ENCODE data around the gene ARL6. TPM values are rescaled to one million over a fixed set of nuclear protein-coding genes. Genes with fewer than 3 reads are reported as not detected.

The ARL6 gene
- total RNA-seq, 4 donors from 2014 or later, result 3.4 to 6.9 (median 5.5) TPM

- DNase-seq (ENCODE audit: low spot score) (no peak), ATAC-seq (ENCODE audit: low FRiP score) (no peak)
- no peak for TF ChIP-seq CTCF (IDR thresholded peaks at IDR 0.05)
These were observed 31.4 kb downstream of the ARL6 start for GRCh38 chr3:97795951-97796350.

- ATAC-seq (ENCODE audit: low FRiP score) (no peak), DNase-seq (ENCODE audit: low spot score) (no peak)
- TF ChIP-seq CTCF (IDR thresholded peaks at IDR 0.05), result no peak
These were observed 39.9 kb downstream of the ARL6 start for GRCh38 chr3:97804471-97804870.

GRCh38 chr3:97810779-97811390 lies 46.3 kb downstream of the ARL6 start:
- TF ChIP-seq CTCF (IDR thresholded peaks at IDR 0.05), result no peak

GRCh38 chr3:97815149-97815917 lies 50.8 kb downstream of the ARL6 start:
- no peak for DNase-seq (ENCODE audit: low spot score)
- no peak for TF ChIP-seq CTCF (IDR thresholded peaks at IDR 0.05)
- ATAC-seq (ENCODE audit: low FRiP score), result no peak

More at GRCh38 chr3:97810779-97811390, 46.3 kb downstream of the ARL6 start:
- DNase-seq (ENCODE audit: low spot score) (no peak), ATAC-seq (ENCODE audit: low FRiP score) (no peak)

GRCh38 chr3:97816811-97817210 lies 52.3 kb downstream of the ARL6 start:
- no peak for DNase-seq (ENCODE audit: low spot score)
- TF ChIP-seq CTCF (IDR thresholded peaks at IDR 0.05), result no peak
- no peak for ATAC-seq (ENCODE audit: low FRiP score)

GRCh38 chr3:97817965-97818364 lies 53.4 kb downstream of the ARL6 start:
- TF ChIP-seq CTCF (IDR thresholded peaks at IDR 0.05), result no peak
- ATAC-seq (ENCODE audit: low FRiP score), result no peak
- no peak for DNase-seq (ENCODE audit: low spot score)

GRCh38 chr3:97820780-97821179 lies 56.2 kb downstream of the ARL6 start:
- no peak for TF ChIP-seq CTCF (IDR thresholded peaks at IDR 0.05)
- no peak for ATAC-seq (ENCODE audit: low FRiP score)
- DNase-seq (ENCODE audit: low spot score), result no peak

Data from omental fat pad (tissue), 4 donors.